NCI-H1092 (cell line): ENCODE measurements around the gene LRP4.
"Not testable (repeated sequence)": the region's sequence is repeated elsewhere in the genome, so short reads cannot be mapped to it uniquely, and the experiment has no call there.

Source experiments
- DNase-seq: peaks from one replicate; lab custom pipeline; 2025; lab: John Stamatoyannopoulos, UW

LRP4 gene

GRCh38 chr11:46918083-46918787, at the start of gene LRP4:
TSS of gene LRP4 (minus strand) at chr11:46918550. CDS start at chr11:46918379, 171 bp downstream.
- no peak for DNase-seq

GRCh38 chr11:46967962-46968361, 49.6 kb upstream of the LRP4 start:
- DNase-seq: no peak

GRCh38 chr11:46966773-46967172, 48.4 kb upstream of the LRP4 start:
- no peak for DNase-seq

GRCh38 chr11:46963844-46964243, 45.5 kb upstream of the LRP4 start:
- DNase-seq: no peak

- DNase-seq: not testable (repeated sequence)
Observed at GRCh38 chr11:46961886-46962285, 43.5 kb upstream of the LRP4 start.

- DNase-seq: no peak
Observed at GRCh38 chr11:46961041-46961440, 42.7 kb upstream of the LRP4 start.

- no peak for DNase-seq
Observed at GRCh38 chr11:46958777-46959176, 40.4 kb upstream of the LRP4 start.

- no peak for DNase-seq
Observed at GRCh38 chr11:46953093-46953492, 34.7 kb upstream of the LRP4 start.

- no peak for DNase-seq
Observed at GRCh38 chr11:46952553-46952952, 34.2 kb upstream of the LRP4 start.

- DNase-seq: no peak
Observed at GRCh38 chr11:46951864-46952263, 33.5 kb upstream of the LRP4 start.

GRCh38 chr11:46949297-46949696, 30.9 kb upstream of the LRP4 start:
- DNase-seq: no peak

GRCh38 chr11:46948378-46949131, 30.2 kb upstream of the LRP4 start:
- no peak for DNase-seq

GRCh38 chr11:46947399-46948077, 29.2 kb upstream of the LRP4 start:
- DNase-seq: no peak

- DNase-seq: no peak
Observed at GRCh38 chr11:46944356-46945075, 26.2 kb upstream of the LRP4 start.

- no peak for DNase-seq
Observed at GRCh38 chr11:46942172-46942571, 23.8 kb upstream of the LRP4 start.

- DNase-seq: peak; percentile 95
Observed at GRCh38 chr11:46936138-46937110, 18.1 kb upstream of the LRP4 start, which contains the start of gene CSTPP1. TSS of gene CSTPP1 (plus strand) at chr11:46936761. CDS start at chr11:46936806, 45 bp downstream.

GRCh38 chr11:46930089-46930488, 11.7 kb upstream of the LRP4 start:
- DNase-seq: no peak

GRCh38 chr11:46928701-46929100, 10.4 kb upstream of the LRP4 start:
- not testable (repeated sequence) for DNase-seq

GRCh38 chr11:46927928-46928327, 9.6 kb upstream of the LRP4 start:
- DNase-seq: not testable (repeated sequence)

- DNase-seq: no peak
Observed at GRCh38 chr11:46920755-46921154, 2.4 kb upstream of the LRP4 start.
